GM18861 (cell line): ENCODE results near the gene IL6ST.
"Not testable (repeated sequence)": the region's sequence is repeated elsewhere in the genome, so short reads cannot be mapped to it uniquely, and the experiment has no call there.

Source experiments
- ATAC-seq: cut with Tn5 transposase; IDR thresholded peaks from one replicate; pipeline ENCODE4 v1.9.1; 2021; ENCODE audit not compliant: unreplicated experiment

Gene IL6ST

GRCh38 chr5:56006094-56006493 lies 11.3 kb upstream of the IL6ST start:
- no peak for ATAC-seq

- ATAC-seq: no peak
Observed at GRCh38 chr5:56004874-56005273, 10.1 kb upstream of the IL6ST start.

GRCh38 chr5:56003679-56004078 lies 8.9 kb upstream of the IL6ST start:
- ATAC-seq: no peak

- no peak for ATAC-seq
Observed at GRCh38 chr5:56003179-56003578, 8.4 kb upstream of the IL6ST start.

- ATAC-seq: no peak
Observed at GRCh38 chr5:56002303-56002702, 7.5 kb upstream of the IL6ST start.

GRCh38 chr5:56000221-56000620 lies 5.5 kb upstream of the IL6ST start:
- not testable (repeated sequence) for ATAC-seq

GRCh38 chr5:55998966-55999365 lies 4.2 kb upstream of the IL6ST start:
- ATAC-seq: no peak

GRCh38 chr5:55997742-55998351 lies 3.1 kb upstream of the IL6ST start:
- ATAC-seq: no peak

GRCh38 chr5:55994998-55995914 lies 493 bp upstream of the IL6ST start:
- peak; percentile 84 for ATAC-seq

- ATAC-seq: no peak
Observed at GRCh38 chr5:55993731-55994494, 850 bp downstream of the IL6ST start.

GRCh38 chr5:55993013-55993412 lies 1.8 kb downstream of the IL6ST start:
- ATAC-seq: no peak

- ATAC-seq: no peak
Observed at GRCh38 chr5:55991768-55992486, 2.8 kb downstream of the IL6ST start.

GRCh38 chr5:55990895-55991294 lies 3.9 kb downstream of the IL6ST start:
- ATAC-seq: not testable (repeated sequence)

GRCh38 chr5:55989860-55990259 lies 4.9 kb downstream of the IL6ST start:
- ATAC-seq: no peak

GRCh38 chr5:55988979-55989638 lies 5.7 kb downstream of the IL6ST start:
- ATAC-seq: no peak

- ATAC-seq: not testable (repeated sequence)
Observed at GRCh38 chr5:55988428-55988827, 6.3 kb downstream of the IL6ST start.

GRCh38 chr5:55986931-55987330 lies 7.8 kb downstream of the IL6ST start:
- no peak for ATAC-seq

- no peak for ATAC-seq
Observed at GRCh38 chr5:55985181-55985580, 9.6 kb downstream of the IL6ST start.

- no peak for ATAC-seq
Observed at GRCh38 chr5:55983986-55984385, 10.8 kb downstream of the IL6ST start.

- no peak for ATAC-seq
Observed at GRCh38 chr5:55982957-55983381, 11.8 kb downstream of the IL6ST start.
